K562 (cell line): Measurements from ENCODE around the gene PI4K2A.

Source experiments
- BHLHE40 ChIP-seq: IDR thresholded peaks from 2 replicates; pipeline ENCODE4 v1.6.1; 2011; ENCODE audit warnings: low read length, improper control_type of control experiment
- FOXM1 ChIP-seq, 2 experiments: fragments of 450-650 bp in 1 of 2; sonication (generic) in 1 of 2; formaldehyde crosslinking in 1 of 2; IDR thresholded peaks; 2 replicates each; pipeline versions ENCODE4 v1.6.1 to v1.9.0; 2017 to 2022; ENCODE audit warnings: low read depth in 2 of 2, mild to moderate bottlenecking in 2 of 2, missing genetic modification reagents in 1 of 2, moderate library complexity in 1 of 2
- MCM5 ChIP-seq: fragments of 450-650 bp; IDR thresholded peaks from 2 replicates; pipeline ENCODE4 v1.6.1; 2016; ENCODE audit warnings: low read depth
- TARDBP ChIP-seq: fragments of 450-650 bp; IDR thresholded peaks from 2 replicates; pipeline ENCODE4 v1.6.1; 2016
- ZNF830 ChIP-seq: fragments of 250-450 bp; sonication (Bioruptor Pico); IDR thresholded peaks from 2 replicates; pipeline ENCODE4 v1.5.0; 2021; ENCODE audit warnings: mild to moderate bottlenecking

GRCh38 chr10:97601268-97602215, 38.9 kb upstream of the PI4K2A start:
- TF ChIP-seq ZNF830: no peak
- TF ChIP-seq TARDBP: no peak
- no peak for TF ChIP-seq FOXM1 (IDR thresholded peaks at IDR 0.05; ENCODE audit: low read depth)
- no peak for TF ChIP-seq FOXM1 (CRISPR knock-in tag; IDR thresholded peaks at IDR 0.05; ENCODE audit: low read depth)
- no peak for TF ChIP-seq MCM5
- TF ChIP-seq BHLHE40: no peak
